Suppressor macrophage treated with lipopolysaccharide for 1 hour (primary cell): ENCODE results near the gene DIDO1.
A peak's percentile ranks its signal among the peaks of the same experiment; 100 is the strongest.
"Not testable (repeated sequence)": the region's sequence is repeated elsewhere in the genome, so short reads cannot be mapped to it uniquely, and the experiment has no call there.

Experiments
- DNase-seq, 3 donors: peaks; one replicate each; pipeline ENCODE4 v3.0.0-alpha.2; 2020 to 2022

DIDO1 gene

GRCh38 chr20:62962221-62962879 lies 36.0 kb upstream of the DIDO1 start:
- DNase-seq = no peak

- no peak for DNase-seq
Measured at GRCh38 chr20:62961799-62962198, 35.5 kb upstream of the DIDO1 start.

- DNase-seq = no peak
Measured at GRCh38 chr20:62961310-62961783, 35.0 kb upstream of the DIDO1 start.

- DNase-seq = not testable (repeated sequence)
Measured at GRCh38 chr20:62960446-62961309, 34.4 kb upstream of the DIDO1 start.

- DNase-seq = no peak
Measured at GRCh38 chr20:62959998-62960436, 33.7 kb upstream of the DIDO1 start.

GRCh38 chr20:62959101-62959971 lies 33.0 kb upstream of the DIDO1 start:
- no peak for DNase-seq

- DNase-seq = no peak
Measured at GRCh38 chr20:62958388-62959100, 32.2 kb upstream of the DIDO1 start.

- DNase-seq = no peak
Measured at GRCh38 chr20:62957136-62958117, 31.1 kb upstream of the DIDO1 start.

- DNase-seq = no peak
Measured at GRCh38 chr20:62956387-62957135, 30.3 kb upstream of the DIDO1 start.

- no peak for DNase-seq
Measured at GRCh38 chr20:62955519-62956386, 29.4 kb upstream of the DIDO1 start.

- DNase-seq = peak; percentile 86 to 91 (median 88)
Measured at GRCh38 chr20:62953839-62954703, 27.8 kb upstream of the DIDO1 start.

GRCh38 chr20:62952968-62953838 lies 26.9 kb upstream of the DIDO1 start:
- DNase-seq = peak in 1 of 3 donors; percentile 22

- DNase-seq = peak; percentile 92 to 97 (median 95)
Measured at GRCh38 chr20:62952373-62952967, 26.2 kb upstream of the DIDO1 start, which contains the start of gene SLC17A9. Gene SLC17A9 (plus strand): TSS chr20:62952709. CDS start chr20:62952831, 122 bp downstream.

GRCh38 chr20:62951896-62952372 lies 25.6 kb upstream of the DIDO1 start:
- no peak for DNase-seq

GRCh38 chr20:62951143-62951895 lies 25.0 kb upstream of the DIDO1 start:
- no peak for DNase-seq

GRCh38 chr20:62950741-62951140 lies 24.4 kb upstream of the DIDO1 start:
- no peak for DNase-seq
